GM21515 (cell line): Measurements from ENCODE around the gene RD3L.
"Not testable (repeated sequence)": the region's sequence is repeated elsewhere in the genome, so short reads cannot be mapped to it uniquely, and the experiment has no call there.

ENCODE experiments used
- ATAC-seq: cut with Tn5 transposase; IDR thresholded peaks from one replicate; pipeline ENCODE4 v1.9.1; 2021; ENCODE audit not compliant: unreplicated experiment

RD3L gene

DNA sequence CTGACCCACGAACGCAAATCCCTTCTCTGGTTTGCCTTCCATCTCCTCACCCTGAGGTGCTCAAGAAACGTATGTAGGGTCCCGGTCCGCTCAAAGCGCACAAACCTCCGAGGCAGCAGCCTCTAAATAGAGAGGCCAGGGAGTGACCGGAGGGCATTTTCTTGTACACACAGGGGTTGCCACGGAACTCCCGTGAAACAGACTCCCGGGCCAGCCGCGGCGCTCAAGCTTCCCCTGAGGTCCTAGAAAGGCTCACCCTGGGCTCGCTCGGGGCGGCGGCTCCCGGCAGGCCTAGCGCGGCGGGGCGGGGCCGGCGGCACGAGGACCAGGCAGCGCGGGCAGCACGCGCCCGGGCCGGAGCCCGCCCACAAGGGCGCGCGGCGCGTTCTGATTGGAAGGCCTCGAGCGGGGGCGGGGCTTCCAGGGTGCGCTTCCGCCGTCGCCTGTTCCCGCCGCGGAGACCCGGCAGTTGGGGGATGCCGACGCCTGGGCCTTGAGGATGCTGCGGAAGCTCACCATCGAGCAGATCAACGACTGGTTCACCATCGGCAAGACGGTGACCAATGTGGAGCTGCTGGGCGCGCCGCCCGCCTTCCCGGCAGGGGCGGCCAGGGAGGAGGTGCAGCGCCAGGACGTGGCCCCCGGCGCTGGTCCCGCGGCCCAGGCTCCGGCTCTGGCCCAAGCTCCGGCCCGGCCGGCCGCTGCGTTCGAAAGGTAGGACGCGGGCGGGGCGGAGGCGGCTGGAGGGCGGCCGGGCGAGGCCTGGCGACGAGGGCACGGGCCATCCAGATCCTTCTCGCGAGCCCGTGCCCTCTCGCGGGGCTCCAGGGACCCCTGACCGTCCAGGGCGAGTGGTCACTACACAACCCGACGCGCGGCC lies 14.1 kb downstream of the RD3L start, which contains the start of gene TDRD9:
Gene TDRD9, plus strand, starts transcription at position 446 of the 880 bp plus-strand sequence. Its CDS starts 54 bp downstream, at position 500.
- ATAC-seq: no peak

DNA sequence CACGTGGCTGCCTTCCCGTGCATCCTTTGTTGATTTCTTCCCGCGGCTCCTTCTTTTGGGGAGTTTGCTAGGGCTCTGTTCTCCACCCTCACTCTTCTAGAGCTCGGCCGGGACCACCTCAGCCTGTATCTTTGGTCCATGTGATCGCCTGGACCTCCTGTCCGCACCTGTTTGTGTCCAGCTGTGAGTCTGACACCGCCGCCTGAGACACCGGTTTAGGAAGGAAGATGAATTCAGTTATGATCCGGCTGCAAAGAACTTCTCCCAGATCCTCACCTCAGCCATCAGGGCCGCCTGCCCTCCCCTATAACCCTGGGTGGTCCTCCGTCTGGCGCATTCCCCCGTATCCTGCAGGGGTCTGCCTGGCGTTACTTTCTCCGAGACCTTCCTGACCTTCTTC lies 14.8 kb downstream of the RD3L start:
- ATAC-seq: no peak

DNA sequence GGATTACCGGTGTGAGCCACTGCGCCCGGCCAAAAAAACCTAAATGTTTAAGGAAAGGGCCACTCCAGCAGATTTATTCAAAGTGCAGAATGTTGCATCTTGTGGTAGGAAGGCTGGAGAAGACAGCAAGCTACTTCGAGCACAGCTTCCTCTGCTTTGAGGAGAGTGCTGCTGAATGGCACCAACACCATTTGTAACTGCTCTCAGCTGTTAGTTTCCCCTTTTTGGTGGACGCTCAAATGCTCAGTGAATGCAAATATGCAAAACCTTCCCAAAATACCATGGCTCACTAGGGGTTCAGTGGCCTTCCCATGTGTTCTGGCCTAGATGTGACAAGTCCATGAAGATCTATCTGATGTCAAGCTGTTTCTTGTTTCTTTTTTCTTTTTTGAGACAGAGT lies 17.0 kb downstream of the RD3L start:
- no peak for ATAC-seq

DNA sequence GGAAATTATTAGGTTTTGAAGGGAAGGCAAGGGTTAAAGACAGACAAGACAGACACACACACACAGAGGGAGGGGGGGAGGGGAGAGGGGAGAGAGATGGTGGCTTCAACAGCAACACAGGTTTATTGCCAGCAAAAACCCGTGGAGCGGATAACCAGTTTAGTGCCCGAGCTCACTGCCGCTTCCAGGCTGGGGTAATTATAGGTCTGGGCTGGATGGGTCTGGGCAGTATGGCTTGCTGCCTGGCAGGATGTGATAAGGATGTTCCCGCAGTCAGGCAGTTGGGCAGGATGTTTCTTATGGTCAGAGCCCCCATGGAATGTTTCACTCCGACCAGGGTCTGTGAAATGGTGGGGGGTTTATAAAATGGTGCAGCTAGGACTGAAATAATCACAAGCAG lies 18.5 kb downstream of the RD3L start:
- ATAC-seq: no peak

DNA sequence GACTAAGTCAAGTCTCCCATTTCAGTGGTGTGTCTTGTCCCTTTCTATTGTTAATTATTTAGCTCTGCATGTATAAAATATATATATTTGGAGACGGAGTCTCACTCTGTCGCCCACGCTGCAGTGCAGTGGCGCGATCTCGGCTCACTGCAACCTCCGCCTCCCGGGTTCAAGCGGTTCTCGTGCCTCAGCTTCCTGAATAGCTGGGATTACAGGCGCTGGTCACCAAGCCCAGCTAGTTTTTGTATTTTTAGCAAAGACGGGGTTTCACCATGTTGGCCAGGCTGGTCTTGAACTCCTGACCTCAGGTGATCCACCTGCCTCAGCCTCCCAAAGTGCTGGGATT lies 20.5 kb downstream of the RD3L start:
- not testable (repeated sequence) for ATAC-seq

DNA sequence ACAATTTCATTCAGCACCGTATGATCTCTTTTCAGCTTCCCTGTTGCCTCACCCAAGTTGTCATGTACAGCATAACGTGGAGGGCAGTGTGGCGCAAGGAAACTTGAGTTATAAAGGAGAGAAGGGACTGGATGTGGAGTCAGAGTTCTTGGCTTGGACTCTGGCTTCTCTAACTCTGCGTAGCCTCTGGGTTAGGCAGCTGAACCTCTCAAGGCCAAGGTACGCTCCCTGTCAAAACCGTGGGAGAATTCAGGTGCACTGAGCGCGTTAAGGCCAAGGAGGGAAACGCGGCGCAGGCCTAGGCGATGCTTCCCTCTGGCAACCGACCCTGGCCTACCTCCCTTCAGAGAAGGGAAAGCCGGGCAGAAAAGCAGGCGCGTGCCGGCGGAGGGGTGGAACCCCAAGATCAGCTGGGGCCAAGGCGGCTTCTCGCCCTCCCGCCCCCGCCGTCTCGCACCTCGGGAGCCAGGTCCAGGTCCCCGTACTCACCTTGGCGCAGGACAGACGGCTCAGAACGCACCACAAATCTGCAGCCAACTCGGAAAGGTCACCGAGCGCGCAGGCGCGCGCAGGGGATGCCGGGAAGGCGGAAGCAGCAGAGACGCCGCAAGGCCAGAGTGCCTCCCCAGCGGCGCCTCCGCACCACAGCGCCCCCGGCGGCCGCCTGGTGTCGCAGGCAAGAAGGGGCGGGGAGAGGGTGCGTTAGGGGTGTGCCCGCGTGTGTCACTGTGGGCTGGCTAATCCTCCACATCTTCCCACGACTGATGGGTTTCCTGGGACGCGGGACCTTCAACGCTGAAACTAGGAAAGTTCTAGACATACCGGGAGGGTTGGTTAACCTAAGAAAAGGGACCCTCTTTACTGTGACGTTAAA lies 21.1 kb downstream of the RD3L start:
- ATAC-seq: peak; percentile 92

DNA sequence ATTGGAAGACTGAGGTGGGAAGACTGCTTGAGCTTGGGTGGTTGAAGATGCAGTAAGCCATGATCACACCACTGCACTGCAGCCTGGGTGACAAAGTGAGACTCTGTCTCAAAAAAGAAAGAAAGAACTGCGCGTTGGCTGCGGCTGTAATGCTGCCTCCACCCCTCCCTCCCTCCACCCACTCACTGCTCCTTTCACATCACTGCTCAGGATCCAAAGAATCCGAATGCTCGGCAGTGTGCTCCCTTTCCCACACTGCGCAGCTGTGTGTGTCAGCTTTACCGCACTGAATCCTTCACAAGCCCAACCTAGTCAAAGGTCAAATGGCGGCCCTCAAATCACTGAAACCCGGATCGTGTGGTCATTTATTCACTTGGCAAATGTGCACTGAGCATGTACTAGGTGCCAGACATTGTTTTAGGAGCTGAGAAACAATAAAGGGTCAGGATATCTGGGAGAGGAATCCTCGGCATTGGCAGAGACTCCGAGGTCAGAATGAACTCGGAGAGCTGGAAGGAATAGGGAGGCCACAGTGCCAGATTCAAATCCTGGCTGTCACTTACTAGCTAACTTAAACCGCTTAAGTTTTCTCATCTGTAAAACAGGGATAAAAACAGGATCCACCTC lies 25.6 kb downstream of the RD3L start:
- no peak for ATAC-seq

DNA sequence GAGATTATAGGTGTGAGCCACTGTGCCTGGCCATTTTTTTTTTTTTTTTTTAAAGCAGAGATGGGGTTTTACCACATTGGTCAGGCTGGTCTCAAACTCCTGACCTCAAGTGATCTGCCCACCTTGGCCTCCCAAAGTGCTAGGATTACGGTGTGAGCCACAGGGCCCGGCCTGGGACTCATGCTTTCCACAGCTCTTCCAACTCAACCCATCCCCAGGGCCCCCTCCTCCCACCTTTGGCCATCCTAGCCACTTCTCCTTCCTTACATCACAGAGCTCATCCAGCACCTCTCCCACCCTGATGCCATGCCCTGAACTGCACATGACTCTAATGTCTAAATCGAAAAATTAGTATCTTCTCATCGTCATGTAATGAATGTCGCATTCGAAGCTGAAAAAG lies 26.7 kb downstream of the RD3L start:
- ATAC-seq: no peak

DNA sequence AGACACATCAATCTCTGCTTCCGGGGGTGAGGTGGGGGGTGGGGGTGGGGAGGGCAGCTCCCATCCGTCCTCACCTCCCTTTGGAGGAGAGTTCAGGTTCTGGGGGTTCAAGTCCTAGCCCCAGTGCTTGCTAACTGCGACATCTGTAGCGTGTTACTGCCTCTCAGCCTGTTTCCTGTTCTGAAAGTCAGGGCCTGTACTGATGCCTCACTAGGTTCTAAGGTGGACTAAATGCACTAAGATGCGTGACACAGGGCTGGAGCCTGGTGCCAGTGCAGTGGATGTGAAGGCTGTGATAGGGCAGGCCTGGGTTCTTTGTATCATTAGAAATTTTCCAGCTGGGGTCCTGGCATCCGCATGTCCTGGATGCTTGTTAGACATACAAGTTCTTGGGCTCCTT lies 31.3 kb downstream of the RD3L start:
- ATAC-seq: no peak

DNA sequence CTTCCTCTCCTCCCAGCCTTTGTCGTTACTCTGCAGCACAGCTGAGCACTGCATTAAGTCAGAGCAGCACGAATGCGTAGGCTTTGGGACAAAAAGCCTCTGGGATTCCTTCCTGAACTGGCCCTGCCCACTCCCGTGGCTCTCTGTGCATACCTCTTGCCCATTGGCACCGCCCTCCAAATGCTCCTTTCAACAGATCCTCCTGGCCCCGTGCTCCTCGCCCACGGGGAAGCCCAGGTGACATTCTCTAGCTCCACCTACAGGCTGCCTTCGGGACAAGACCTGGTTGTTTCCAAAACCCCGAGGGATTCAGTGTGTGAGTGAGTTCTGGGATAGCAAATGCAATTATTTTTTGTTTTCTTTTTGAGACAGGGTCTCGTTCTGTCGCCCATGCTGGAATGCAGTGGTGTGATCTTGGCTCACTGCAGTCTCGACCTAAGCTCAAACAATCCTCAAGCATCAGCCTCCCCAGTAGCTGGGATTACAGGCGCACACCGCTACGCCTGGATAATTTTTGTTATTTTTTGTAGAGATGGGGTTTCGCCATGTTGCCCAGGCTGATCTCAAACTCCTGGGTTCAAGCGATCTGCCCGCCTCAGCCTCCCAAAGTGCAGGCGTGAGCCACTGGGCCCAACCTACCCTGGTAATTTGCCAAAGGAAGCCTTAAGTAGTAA lies 31.9 kb downstream of the RD3L start:
- ATAC-seq: no peak

DNA sequence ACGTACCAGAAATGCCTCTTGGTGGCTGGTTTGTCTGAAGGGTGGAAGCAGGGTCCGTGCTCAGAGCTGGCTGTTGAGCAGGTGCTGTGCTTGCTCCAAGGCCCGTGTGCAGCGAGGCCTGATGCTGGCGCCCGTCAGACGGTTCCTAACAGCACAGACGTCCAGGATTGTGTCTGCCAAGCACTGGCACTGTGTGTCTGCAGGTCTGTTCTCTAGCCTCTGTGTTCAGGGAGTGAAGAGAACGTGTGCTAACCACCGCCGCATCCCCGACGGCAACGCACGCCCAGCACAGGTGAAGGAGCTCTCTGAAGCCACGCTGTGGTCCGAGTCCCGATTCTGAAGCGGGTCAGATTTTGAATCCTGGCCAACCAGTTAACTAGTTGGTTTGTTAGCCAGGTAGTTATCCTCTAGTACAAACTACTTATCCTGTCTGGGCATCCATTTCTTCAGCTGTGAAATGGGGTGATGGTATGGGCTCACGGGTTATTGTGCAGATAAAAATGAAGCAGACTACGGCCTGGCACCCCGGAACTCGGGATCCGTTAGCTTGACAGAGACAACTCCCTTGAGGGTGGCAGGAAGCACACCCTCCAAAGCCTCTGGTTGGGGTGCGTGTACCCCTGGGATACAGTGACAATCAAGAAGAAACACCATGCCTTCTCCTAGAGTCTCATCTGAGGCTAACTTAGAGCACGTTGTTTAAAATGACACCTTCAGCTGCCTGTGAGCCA lies 32.6 kb downstream of the RD3L start:
- no peak for ATAC-seq

DNA sequence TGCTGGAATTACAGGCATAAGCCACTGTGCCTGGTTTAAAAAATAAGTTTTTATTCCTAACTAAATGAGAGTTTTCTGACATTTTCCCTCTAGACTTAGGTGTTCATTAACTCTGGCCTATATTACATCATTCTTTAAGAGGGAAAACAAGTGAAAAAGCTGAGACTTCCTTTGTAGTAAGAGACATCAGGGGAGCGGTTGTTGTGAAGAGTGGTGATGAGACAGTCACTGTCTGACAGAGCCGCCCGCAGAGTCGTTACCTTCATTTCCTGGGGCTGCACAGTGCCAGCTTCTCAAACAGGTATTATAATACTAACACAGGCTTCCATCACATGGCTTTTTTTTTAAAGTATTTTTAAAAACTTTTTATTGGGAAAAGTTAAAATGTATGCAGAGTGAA lies 33.7 kb downstream of the RD3L start:
- ATAC-seq: no peak

DNA sequence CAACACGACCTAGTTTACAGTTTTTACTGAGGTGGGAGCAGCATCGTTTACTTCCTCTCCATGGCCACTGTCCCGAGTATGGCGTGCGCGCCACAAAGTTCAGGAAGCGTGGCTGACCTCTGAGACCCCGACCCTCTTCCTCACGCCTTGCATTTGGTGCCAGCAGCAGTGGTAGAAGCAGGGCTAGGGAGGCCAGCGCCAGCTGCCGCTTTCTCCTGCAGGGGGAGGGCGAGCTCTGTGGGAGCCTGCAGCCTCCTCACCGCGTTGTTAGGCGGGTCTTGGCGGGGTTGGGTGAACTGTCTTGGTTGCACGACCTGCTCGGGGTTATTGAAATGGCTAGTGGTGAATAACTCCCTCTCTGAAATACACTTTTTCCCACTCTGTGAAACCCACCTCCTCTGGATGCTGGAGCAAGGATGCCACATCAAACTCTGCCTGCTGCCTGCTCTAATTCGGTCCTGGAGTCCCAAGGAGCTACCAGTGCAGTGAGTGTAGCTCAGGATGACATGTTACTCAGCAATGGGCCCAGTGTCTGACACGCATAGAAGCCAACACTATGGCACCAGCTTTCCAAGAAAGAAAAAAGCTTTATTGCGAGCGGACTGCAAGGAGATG lies 36.4 kb downstream of the RD3L start:
- no peak for ATAC-seq

DNA sequence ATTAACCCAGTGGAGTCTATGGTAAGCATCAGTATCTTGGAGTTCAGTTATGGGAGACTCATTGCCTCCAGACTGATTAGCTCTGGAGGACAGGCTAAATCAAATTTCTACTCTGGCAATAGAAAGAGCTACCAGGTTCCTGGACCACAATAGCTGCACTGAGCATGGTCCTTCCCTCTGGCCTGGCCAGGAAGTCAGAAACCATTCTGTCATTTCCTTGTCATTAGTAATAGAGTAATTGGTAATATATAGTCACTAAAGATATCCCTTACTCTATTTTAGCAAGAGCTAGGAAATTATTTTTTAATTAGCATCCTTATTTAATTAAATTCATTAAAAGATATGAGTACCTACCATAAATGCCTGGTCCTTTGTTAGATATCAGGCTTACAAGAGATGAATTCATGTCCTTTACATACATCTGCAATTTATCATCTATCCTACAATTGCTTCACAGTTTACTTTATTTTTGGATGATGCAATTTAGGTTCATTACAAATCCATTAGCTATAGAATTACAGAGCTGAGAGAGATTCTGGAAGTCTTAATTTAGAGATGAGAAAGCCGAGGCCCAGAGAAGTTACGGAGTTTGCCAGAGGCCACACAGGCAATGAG lies 37.7 kb downstream of the RD3L start:
- no peak for ATAC-seq

DNA sequence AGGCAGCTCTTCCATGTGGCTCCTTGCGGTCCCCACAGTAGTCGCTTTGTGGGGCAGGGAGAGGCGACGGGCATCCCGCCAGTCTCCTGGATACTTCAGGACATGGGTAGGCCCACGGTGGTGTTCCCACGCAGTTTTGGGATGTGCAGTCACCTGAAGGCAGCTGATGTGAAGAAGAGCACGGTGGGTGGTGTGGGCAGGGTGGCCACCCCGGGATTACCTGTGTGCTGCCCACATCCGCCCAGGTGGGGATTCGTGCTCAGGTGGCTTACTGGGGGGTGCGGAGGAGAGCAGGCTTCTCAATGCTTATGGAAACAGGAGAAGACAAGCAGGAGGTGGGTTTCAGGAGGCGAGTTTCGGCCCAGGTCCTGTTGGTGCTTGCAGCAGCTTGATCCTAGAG lies 42.5 kb downstream of the RD3L start:
- no peak for ATAC-seq

DNA sequence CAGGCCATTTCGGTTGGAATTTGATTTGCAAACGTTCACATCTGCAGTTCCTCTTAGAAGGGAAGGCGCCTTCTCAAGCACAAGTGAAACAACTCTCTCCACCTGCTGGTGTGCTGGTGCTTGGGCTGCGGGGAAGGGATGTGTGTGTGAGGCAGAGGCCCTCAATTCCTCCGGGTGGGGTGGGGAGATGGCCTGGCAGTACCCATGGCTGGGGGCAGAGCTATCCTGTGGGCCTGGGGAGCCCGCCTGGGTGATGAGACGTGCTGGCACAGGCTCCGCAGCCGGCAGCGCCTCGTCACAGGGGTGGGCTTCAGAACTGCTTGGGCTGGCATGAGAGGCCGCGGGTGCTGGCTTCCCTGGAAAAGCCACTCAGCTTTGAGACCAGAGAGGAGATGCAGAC lies 43.0 kb downstream of the RD3L start:
- no peak for ATAC-seq

DNA sequence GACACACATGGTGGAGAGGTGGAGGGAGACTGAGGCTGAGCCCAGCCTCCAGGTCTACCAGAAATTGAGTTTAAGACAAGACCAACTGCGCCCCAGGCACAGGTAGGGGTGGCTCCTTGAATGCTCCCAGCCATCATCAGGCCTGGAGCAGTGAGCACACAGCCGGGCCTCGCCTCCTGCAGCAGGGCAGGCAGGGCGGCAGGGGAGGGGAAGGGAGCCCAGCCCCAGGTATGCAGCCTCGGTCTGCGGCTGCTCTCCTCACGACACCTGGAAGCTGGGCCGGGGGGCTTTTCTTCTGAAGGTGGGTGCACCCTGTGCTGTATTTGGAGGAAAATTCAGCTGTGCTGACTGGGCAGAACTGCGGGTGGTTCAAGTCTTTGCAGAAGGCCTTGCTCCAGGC lies 43.6 kb downstream of the RD3L start:
- no peak for ATAC-seq

DNA sequence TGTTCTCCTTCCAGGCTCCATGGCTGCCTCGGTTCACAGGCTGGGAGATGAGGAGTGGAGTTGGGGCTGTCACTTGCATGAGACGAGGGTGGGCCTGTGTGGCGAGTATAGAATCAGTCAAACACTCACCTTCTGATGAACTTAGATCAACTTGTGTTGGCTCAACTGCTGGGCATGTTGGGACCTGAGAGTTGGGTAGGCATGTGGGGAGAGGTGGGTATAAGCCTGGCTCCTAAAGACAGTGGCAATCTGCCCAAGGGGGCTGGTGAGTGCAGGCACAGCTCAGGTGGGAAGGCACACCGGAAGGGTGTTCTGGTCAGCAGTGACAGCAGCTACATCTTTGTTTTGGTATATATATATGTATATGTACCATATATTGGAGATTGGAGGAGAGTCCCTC lies 44.1 kb downstream of the RD3L start:
- no peak for ATAC-seq

DNA sequence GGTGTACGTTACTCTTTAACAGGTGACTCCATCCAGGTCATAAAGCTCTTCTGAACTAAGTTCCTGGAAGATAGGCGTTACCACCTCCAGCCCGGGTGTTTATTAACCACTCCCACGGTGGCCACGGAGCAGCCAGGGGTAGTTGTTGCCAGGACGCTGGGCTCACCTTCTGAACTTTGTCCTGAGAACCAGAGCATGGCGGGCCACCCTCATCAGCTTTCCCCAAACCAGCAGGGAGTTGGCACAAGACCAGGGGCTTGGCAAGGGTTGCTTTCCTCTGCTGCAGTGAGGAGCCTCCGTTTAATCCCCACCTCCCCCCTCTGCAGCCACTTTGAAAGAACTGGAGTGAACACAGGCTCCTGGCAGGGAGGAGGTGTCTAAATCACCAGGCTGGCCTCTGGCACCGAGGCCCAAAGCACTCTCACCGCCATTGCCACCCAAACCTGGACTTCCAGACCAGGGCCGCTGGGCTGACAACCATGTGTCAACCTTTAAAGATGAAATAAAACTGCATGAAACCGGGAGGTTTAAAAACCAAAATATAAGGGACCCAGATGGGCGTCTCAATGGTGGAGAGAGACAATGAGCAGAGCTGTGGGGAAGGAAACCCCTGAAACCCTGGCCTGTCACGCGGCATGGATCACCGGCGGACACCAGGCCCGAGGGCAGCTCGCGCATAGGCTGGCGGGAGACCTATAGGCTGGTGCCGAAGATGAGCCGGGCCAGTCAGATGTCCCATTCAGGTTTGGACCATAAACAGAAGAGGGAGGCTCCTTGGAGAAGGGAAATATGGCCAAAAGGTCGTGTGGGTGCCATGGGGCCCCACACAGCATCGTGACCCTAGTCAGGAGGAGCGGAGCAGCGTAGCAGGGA lies 45.0 kb downstream of the RD3L start:
- no peak for ATAC-seq
